Right atrium auricular region (tissue), 2 donors: Measurements from ENCODE around the gene WDR64. TPM values are rescaled to one million over a fixed set of nuclear protein-coding genes. Genes with fewer than 3 reads are reported as not detected.

Source experiments
- DNase-seq: peaks from one replicate; pipeline ENCODE4 v3.0.0-alpha.2; 2019; ENCODE audit warnings: low spot score
- H3K27ac ChIP-seq, 2 donors: fragments of 200-600 bp; sonication (generic); 1 replicate in 1 of 2; 2 replicates in 1 of 2; pipeline ENCODE4 v1.5.1; 2016 to 2019
- H3K27me3 ChIP-seq, 2 donors: fragments of 200-600 bp; sonication (generic); one replicate each; pipeline versions ENCODE4 v1.5.1 to v1.6.0; 2017 to 2019
- H3K36me3 ChIP-seq: fragments of 200-600 bp; sonication (generic); one replicate; pipeline ENCODE4 v1.5.1; 2016
- H3K4me1 ChIP-seq, 2 donors: fragments of 200-600 bp; sonication (generic); one replicate each; pipeline versions ENCODE4 v1.5.1 to v1.6.0; 2017 to 2019
- H3K4me3 ChIP-seq, 2 donors: fragments of 200-600 bp; sonication (generic); 1 replicate in 1 of 2; 2 replicates in 1 of 2; pipeline ENCODE4 v1.5.1; 2017 to 2019; ENCODE audit warnings: mild to moderate bottlenecking in 1 of 2, moderate library complexity in 1 of 2
- H3K9me3 ChIP-seq, 2 donors: fragments of 200-600 bp; sonication (generic); one replicate each; pipeline ENCODE4 v1.5.1; 2019
- CTCF ChIP-seq, 2 donors: fragments of 200-600 bp; sonication (generic); IDR thresholded peaks; one replicate each; pipeline ENCODE4 v1.5.1; 2019; ENCODE audit warnings: antibody characterized with exemption in 2 of 2
- total RNA-seq, 2 donors: library from RNA; depleted of rRNA; stranded (reverse); fragments of >200 nt; gene quantifications; one replicate each; pipeline ENCODE4 v1.1.0, GENCODE V29; 2016

WDR64 gene
- total RNA-seq, 2 donors from 2014 or later, result not detected

GRCh38 chr1:241808265-241808664 is 156.2 kb downstream of the WDR64 start:
- no peak for TF ChIP-seq CTCF (IDR thresholded peaks at IDR 0.05)
- no peak overlapping the region for H3K27ac ChIP-seq
- H3K4me3 ChIP-seq, result no peak overlapping the region
- no peaks in the 10 kb centered on the region for H3K9me3 ChIP-seq
- DNase-seq, result no peak
- no peaks in the 10 kb centered on the region for H3K4me1 ChIP-seq
- no peaks in the 10 kb centered on the region for H3K27me3 ChIP-seq
- no peaks in the 10 kb centered on the region for H3K36me3 ChIP-seq

GRCh38 chr1:241810769-241811405 is 158.8 kb downstream of the WDR64 start:
- no peak for DNase-seq
- Histone ChIP-seq H3K27ac (no peak overlapping the region), H3K27me3 (no peaks in the 10 kb centered on the region), H3K4me1 (no peaks in the 10 kb centered on the region), H3K36me3 (no peaks in the 10 kb centered on the region), H3K4me3 (no peak overlapping the region), H3K9me3 (no peaks in the 10 kb centered on the region)
- TF ChIP-seq CTCF (IDR thresholded peaks at IDR 0.05), result no peak

GRCh38 chr1:241813768-241814320 is 161.8 kb downstream of the WDR64 start:
- DNase-seq, result no peak
- Histone ChIP-seq H3K27ac (no peak overlapping the region), H3K36me3 (no peaks in the 10 kb centered on the region), H3K4me3 (no peak overlapping the region), H3K4me1 (no peaks in the 10 kb centered on the region), H3K9me3 (no peaks in the 10 kb centered on the region), H3K27me3 (no peaks in the 10 kb centered on the region)
- TF ChIP-seq CTCF (IDR thresholded peaks at IDR 0.05), result no peak

- no peak overlapping the region for H3K27ac ChIP-seq
- H3K9me3 ChIP-seq, result no peaks in the 10 kb centered on the region
- no peak for TF ChIP-seq CTCF (IDR thresholded peaks at IDR 0.05)
- H3K4me3 ChIP-seq, result no peak overlapping the region
- no peaks in the 10 kb centered on the region for H3K4me1 ChIP-seq
- no peaks in the 10 kb centered on the region for H3K36me3 ChIP-seq
- no peak for DNase-seq
- H3K27me3 ChIP-seq, result no peaks in the 10 kb centered on the region
Measured at GRCh38 chr1:241816008-241816407, 163.9 kb downstream of the WDR64 start.

GRCh38 chr1:241817331-241817792 is 165.3 kb downstream of the WDR64 start:
- TF ChIP-seq CTCF (IDR thresholded peaks at IDR 0.05), result no peak
- no peaks in the 10 kb centered on the region for H3K36me3 ChIP-seq
- no peaks in the 10 kb centered on the region for H3K27me3 ChIP-seq
- no peak for DNase-seq
- no peaks in the 10 kb centered on the region for H3K9me3 ChIP-seq
- H3K27ac ChIP-seq, result no peak overlapping the region
- no peaks in the 10 kb centered on the region for H3K4me1 ChIP-seq
- H3K4me3 ChIP-seq, result no peak overlapping the region
